A549 (cell line): Measurements from ENCODE around the gene CCDC134.

ENCODE experiments used
- CTCF ChIP-seq: fragments of >200 bp; sonication (Bioruptor Twin); formaldehyde crosslinking; IDR thresholded peaks from 3 replicates; pipeline ENCODE4 v1.5.1; 2016
- ELK1 ChIP-seq: fragments of 150-350 bp; IDR thresholded peaks from 2 replicates; pipeline ENCODE4 v1.6.1; 2014; ENCODE audit warnings: low read depth, mild to moderate bottlenecking, low read length
- EP300 ChIP-seq, 2 experiments: fragments of >200 bp; sonication (Bioruptor Twin); formaldehyde crosslinking; IDR thresholded peaks; 2 replicates in 1 of 2; 3 replicates in 1 of 2; pipeline ENCODE4 v1.6.1; 2016 to 2017
- HDAC2 ChIP-seq: fragments of 200-600 bp; sonication (generic); IDR thresholded peaks from 2 replicates; pipeline ENCODE4 v1.6.1; 2016
- KDM1A ChIP-seq: fragments of 200-600 bp; sonication (generic); IDR thresholded peaks from 2 replicates; pipeline ENCODE4 v1.6.1; 2016; ENCODE audit warnings: low read depth, mild to moderate bottlenecking
- MAX ChIP-seq: IDR thresholded peaks from 2 replicates; pipeline ENCODE4 v1.6.1; 2012
- NR3C1 ChIP-seq: fragments of >200 bp; sonication (Bioruptor Twin); formaldehyde crosslinking; IDR thresholded peaks from 3 replicates; pipeline ENCODE4 v1.6.1; 2017
- PBX3 ChIP-seq: IDR thresholded peaks from 2 replicates; pipeline ENCODE4 v1.6.1; 2012
- PHF8 ChIP-seq: fragments of 200-600 bp; sonication (generic); IDR thresholded peaks from 2 replicates; pipeline ENCODE4 v1.6.1; 2016; ENCODE audit warnings: low read depth, mild to moderate bottlenecking, antibody characterized with exemption, moderate library complexity, borderline replicate concordance
- POLR2A ChIP-seq: IDR thresholded peaks from 2 replicates; pipeline ENCODE4 v1.6.1; 2012; ENCODE audit warnings: mild to moderate bottlenecking, low read length
- REST ChIP-seq: fragments of 200-600 bp; sonication (generic); IDR thresholded peaks from 2 replicates; pipeline ENCODE4 v1.6.1; 2016; ENCODE audit warnings: antibody characterized with exemption, mild to moderate bottlenecking, moderate library complexity
- SREBF2 ChIP-seq: fragments of 450-650 bp; IDR thresholded peaks from 2 replicates; pipeline ENCODE4 v1.6.1; 2014; ENCODE audit warnings: mild to moderate bottlenecking, moderate library complexity
- USF2 ChIP-seq: fragments of 450-650 bp; IDR thresholded peaks from 2 replicates; pipeline ENCODE4 v1.6.1; 2014; ENCODE audit warnings: antibody characterized with exemption
- ZSCAN20 ChIP-seq: fragments of 250-450 bp; sonication (Bioruptor Pico); IDR thresholded peaks from 2 replicates; pipeline ENCODE4 v1.8.0; 2022; ENCODE audit warnings: mild to moderate bottlenecking, moderate library complexity

- TF ChIP-seq POLR2A, result no peak
- no peak for TF ChIP-seq HDAC2
- 0 out of 2 replicates have a peak, but pooled peaks have one; percentile 19 for TF ChIP-seq MAX
- TF ChIP-seq CTCF, result no peak
- TF ChIP-seq USF2, result no peak
- TF ChIP-seq KDM1A, result no peak
- TF ChIP-seq REST, result no peak
- no peak for TF ChIP-seq EP300 (IDR thresholded peaks at IDR 0.05)
- TF ChIP-seq ZSCAN20 (CRISPR knock-in tag), result no peak
- no peak for TF ChIP-seq SREBF2
- no peak for TF ChIP-seq ELK1
- TF ChIP-seq PHF8, result no peak
- no peak for TF ChIP-seq PBX3
- TF ChIP-seq NR3C1, result no peak
These were observed 40.7 kb downstream of the CCDC134 start for GRCh38 chr22:41841085-41841712.
